Measurements from ENCODE around the gene AP1S3.

DNA sequence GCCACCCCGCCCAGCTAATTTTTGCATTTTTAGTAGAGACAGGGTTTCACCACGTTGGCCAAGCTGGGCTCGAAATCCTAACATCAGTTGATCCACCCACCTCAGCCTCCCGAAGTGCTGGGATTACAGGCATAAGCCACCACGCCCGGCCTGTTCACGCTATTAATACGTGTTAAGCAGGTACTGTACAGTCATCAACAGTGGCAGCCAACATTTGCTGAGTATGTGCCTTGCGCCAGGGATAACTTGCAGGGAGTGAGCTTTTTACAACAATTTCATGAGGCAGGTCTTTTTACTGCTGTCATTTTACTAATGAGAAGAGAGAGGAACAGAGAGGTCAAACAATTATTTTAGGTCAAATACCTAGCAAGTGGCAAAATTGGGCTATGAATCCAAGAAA is 115.2 kb downstream of the AP1S3 start:
- TF ChIP-seq SMC3 (IDR thresholded peaks at IDR 0.05; ENCODE audit: low read depth, low read length) (no peak), CTCF (conservative IDR thresholded peaks at IDR 0.05; ENCODE audit: low read depth, low read length) (no peak), POLR2A (IDR thresholded peaks at IDR 0.05; ENCODE audit: low read depth, low read length) (no peak), RAD21 (IDR thresholded peaks at IDR 0.05; ENCODE audit: low read length) (no peak), USF2 (IDR thresholded peaks at IDR 0.05; ENCODE audit: low read depth, low read length) (no peak), BHLHE40 (IDR thresholded peaks at IDR 0.05; ENCODE audit: low read depth, low read length) (no peak), MAZ (IDR thresholded peaks at IDR 0.05; ENCODE audit: borderline replicate concordance, low read depth, low read length) (no peak), CHD1 (IDR thresholded peaks at IDR 0.05; ENCODE audit: low read depth, low read length) (no peak), CEBPB (IDR thresholded peaks at IDR 0.05; ENCODE audit: low read depth, low read length) (no peak), ELK1 (IDR thresholded peaks at IDR 0.05; ENCODE audit: borderline replicate concordance, low read depth, low read length) (no peak), RCOR1 (IDR thresholded peaks at IDR 0.05; ENCODE audit: insufficient replicate concordance, low read length) (no peak)

Measured in IMR-90 (cell line).